ENCODE measurements around the gene EPAS1. TPM values are rescaled to one million over a fixed set of nuclear protein-coding genes. Genes with fewer than 3 reads are reported as not detected.

Gene EPAS1
- total and polyA plus RNA-seq, 2 of the 13 experiments (the other 11 are each of a cell fraction or from before 2014, with no cell fraction given) = 47.1 to 182 TPM

GRCh38 chr2:46306330-46306751 lies 9.1 kb downstream of the EPAS1 start (continued):
- TF ChIP-seq RERE (CRISPR knock-in tag; IDR thresholded peaks at IDR 0.05; ENCODE audit: low read depth) = peak; percentile 91
- TF ChIP-seq ZNF644 (CRISPR knock-in tag; IDR thresholded peaks at IDR 0.05; ENCODE audit: low read depth) = peak; percentile 90
- peak; percentile 95 for TF ChIP-seq CREB1 (IDR thresholded peaks at IDR 0.05)
- peak; percentile 92 for TF ChIP-seq CREB1 (CRISPR knock-in tag; IDR thresholded peaks at IDR 0.05)
- TF ChIP-seq, protein P1, sequence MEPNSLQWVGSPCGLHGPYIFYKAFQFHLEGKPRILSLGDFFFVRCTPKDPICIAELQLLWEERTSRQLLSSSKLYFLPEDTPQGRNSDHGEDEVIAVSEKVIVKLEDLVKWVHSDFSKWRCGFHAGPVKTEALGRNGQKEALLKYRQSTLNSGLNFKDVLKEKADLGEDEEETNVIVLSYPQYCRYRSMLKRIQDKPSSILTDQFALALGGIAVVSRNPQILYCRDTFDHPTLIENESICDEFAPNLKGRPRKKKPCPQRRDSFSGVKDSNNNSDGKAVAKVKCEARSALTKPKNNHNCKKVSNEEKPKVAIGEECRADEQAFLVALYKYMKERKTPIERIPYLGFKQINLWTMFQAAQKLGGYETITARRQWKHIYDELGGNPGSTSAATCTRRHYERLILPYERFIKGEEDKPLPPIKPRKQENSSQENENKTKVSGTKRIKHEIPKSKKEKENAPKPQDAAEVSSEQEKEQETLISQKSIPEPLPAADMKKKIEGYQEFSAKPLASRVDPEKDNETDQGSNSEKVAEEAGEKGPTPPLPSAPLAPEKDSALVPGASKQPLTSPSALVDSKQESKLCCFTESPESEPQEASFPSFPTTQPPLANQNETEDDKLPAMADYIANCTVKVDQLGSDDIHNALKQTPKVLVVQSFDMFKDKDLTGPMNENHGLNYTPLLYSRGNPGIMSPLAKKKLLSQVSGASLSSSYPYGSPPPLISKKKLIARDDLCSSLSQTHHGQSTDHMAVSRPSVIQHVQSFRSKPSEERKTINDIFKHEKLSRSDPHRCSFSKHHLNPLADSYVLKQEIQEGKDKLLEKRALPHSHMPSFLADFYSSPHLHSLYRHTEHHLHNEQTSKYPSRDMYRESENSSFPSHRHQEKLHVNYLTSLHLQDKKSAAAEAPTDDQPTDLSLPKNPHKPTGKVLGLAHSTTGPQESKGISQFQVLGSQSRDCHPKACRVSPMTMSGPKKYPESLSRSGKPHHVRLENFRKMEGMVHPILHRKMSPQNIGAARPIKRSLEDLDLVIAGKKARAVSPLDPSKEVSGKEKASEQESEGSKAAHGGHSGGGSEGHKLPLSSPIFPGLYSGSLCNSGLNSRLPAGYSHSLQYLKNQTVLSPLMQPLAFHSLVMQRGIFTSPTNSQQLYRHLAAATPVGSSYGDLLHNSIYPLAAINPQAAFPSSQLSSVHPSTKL (CRISPR knock-in tag; IDR thresholded peaks at IDR 0.05) = peak; percentile 99
- TF ChIP-seq CEBPG (CRISPR knock-in tag; IDR thresholded peaks at IDR 0.05) = peak; percentile 93
- TF ChIP-seq HMG20B (CRISPR knock-in tag; conservative IDR thresholded peaks at IDR 0.05) = peak; percentile 66; the same call in 1 of the 2 replicates
- TF ChIP-seq ZFX (CRISPR knock-in tag; IDR thresholded peaks at IDR 0.05; ENCODE audit: low read depth) = no peak
- 0 out of 2 replicates have a peak, but pooled peaks have one; percentile 39 for TF ChIP-seq NAIF1 (CRISPR knock-in tag; IDR thresholded peaks at IDR 0.05; ENCODE audit: borderline replicate concordance)
- TF ChIP-seq SNAPC4 (CRISPR knock-in tag; IDR thresholded peaks at IDR 0.05) = no peak
- TF ChIP-seq THAP11 (CRISPR knock-in tag; IDR thresholded peaks at IDR 0.05) = peak; percentile 79
- peak; percentile 64; the same call in 1 of the 2 replicates for TF ChIP-seq GABPB1 (CRISPR knock-in tag; IDR thresholded peaks at IDR 0.05)
- peak; percentile 89 for TF ChIP-seq PPARG (CRISPR knock-in tag; conservative IDR thresholded peaks at IDR 0.05)
